Transverse colon (tissue), 3 donors: ENCODE data around the gene SETD5.

Experiments
- POLR2A ChIP-seq: fragments of 450-650 bp; IDR thresholded peaks from one replicate; pipeline ENCODE4 v1.6.1; 2016; ENCODE audit warnings: antibody characterized with exemption, mild to moderate bottlenecking, moderate library complexity
- TF ChIP-seq, protein P1 (sequence below), 5 experiments: fragments of 200-600 bp in 3 of 5; fragments of 450-650 bp in 2 of 5; sonication (generic) in 3 of 5; IDR thresholded peaks; 1 replicate in 2 of 5; 2 replicates in 3 of 5; pipeline ENCODE4 v1.5.1; 2016 to 2017; ENCODE audit warnings: antibody characterized with exemption in 5 of 5, inconsistent platforms in 3 of 5, mild to moderate bottlenecking in 2 of 5, moderate library complexity in 1 of 5

DNA sequence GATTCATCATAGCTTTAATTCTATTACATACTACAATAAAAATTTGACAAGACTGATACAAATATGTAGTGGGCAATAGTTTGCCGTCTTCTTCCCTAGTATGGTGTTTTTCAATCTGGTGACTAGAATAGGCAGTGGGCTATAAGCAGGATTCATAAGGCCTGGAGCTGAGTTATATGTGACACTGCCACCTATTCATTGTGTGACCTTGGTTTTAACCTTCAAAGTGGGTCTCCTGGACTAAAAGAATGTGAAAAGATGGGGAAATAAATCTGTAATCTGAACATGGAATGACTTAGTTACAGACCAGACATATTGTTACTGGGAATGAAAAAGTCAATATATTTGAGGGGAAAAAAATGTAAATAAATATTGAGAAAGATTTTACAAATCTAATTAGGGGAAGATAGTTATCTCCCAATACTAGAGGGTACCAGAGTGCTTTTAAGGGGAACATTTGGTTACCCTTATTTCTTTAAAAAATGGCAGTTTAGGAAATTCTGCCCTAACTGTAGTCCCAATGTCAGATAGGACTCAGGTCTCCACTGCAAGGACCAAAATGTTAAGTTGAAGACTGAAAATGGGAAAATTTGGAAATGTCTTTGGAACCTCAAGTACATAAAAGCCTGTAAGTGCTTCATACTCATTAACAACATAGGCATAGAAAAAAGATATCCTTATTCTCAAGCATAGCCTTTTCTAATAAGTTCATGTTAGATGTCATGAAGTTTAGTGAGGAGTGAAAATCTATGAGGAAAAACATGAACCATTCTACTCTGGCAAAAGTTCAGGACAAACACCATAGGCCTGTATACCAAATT is 10.7 kb upstream of the SETD5 start:
- TF ChIP-seq, protein P1, sequence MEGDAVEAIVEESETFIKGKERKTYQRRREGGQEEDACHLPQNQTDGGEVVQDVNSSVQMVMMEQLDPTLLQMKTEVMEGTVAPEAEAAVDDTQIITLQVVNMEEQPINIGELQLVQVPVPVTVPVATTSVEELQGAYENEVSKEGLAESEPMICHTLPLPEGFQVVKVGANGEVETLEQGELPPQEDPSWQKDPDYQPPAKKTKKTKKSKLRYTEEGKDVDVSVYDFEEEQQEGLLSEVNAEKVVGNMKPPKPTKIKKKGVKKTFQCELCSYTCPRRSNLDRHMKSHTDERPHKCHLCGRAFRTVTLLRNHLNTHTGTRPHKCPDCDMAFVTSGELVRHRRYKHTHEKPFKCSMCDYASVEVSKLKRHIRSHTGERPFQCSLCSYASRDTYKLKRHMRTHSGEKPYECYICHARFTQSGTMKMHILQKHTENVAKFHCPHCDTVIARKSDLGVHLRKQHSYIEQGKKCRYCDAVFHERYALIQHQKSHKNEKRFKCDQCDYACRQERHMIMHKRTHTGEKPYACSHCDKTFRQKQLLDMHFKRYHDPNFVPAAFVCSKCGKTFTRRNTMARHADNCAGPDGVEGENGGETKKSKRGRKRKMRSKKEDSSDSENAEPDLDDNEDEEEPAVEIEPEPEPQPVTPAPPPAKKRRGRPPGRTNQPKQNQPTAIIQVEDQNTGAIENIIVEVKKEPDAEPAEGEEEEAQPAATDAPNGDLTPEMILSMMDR (IDR thresholded peaks at IDR 0.05) = no peak
- TF ChIP-seq POLR2A = no peak
